ENCODE results near the gene C22orf39.

Gene C22orf39

DNA sequence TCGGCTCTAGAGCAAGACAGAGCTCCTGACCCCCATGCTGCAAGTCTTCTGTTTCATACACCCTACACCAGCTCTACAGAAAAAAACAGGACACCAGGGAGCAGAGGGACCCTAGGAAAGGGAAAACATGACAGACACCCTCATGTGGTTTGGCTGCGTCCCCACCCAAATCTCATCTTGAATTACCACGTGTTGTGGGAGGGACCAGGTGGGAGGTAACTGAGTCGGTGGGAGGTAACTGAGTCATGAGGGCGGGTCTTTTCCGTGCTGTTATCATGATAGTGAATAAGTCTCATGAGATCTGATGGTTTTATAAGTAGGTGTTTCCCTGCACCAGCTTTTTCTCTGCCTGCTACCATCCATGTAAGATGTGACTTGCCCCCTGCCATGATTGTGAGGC, 6.6 kb upstream of the C22orf39 start:
- DNase-seq (ENCODE audit: low read depth) = no peak
- no peak overlapping the region for H3K4me3 ChIP-seq (replicated peaks; ENCODE audit: low read depth, low read length)
- TF ChIP-seq CTCF (IDR thresholded peaks at IDR 0.05; ENCODE audit: low read length, missing control alignments) = no peak

DNA sequence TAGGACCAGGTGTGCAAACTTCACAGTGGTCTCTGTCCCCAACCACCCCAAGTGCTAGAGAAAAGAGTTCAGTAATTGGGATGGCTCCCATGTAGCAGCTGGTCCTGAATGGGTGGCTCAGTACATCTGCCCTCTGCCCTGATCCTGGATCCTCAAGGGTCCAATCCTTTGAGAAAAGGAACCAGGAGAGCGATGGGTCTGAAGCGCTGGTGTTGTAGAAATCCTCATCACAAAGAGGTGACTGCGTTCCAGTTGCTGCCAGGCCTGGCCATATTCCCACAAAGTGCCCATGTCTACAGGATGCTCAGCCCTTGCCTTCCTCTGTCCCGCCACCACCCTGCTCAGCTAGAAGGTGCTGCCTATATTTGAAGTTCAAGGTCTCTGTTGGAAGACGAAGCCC, 6.2 kb upstream of the C22orf39 start:
- DNase-seq (ENCODE audit: low read depth) = no peak
- no peak for TF ChIP-seq CTCF (IDR thresholded peaks at IDR 0.05; ENCODE audit: low read length, missing control alignments)
- H3K4me3 ChIP-seq (replicated peaks; ENCODE audit: low read depth, low read length) = no peak overlapping the region

DNA sequence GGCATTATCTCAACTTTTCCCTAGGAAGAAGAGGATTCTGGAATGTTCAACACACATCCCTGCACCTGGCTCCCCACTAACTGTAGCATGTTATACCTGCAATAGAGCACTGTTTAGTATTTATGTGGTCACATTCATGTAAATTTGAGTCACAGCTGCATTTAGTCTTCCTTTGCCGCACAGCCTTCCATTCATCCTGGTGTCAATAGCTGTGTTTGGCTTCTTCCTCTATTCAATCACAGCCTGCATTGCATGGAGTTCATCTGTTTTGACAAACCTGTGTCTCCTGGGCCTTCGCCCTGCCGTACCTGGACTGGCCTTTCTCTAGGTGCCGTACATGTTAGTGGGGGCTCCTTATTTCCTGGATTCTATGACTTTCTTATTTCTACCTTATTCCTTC, 4.1 kb upstream of the C22orf39 start:
- TF ChIP-seq CTCF (IDR thresholded peaks at IDR 0.05; ENCODE audit: low read length, missing control alignments) = no peak
- DNase-seq (ENCODE audit: low read depth) = no peak
- no peak overlapping the region for H3K4me3 ChIP-seq (replicated peaks; ENCODE audit: low read depth, low read length)

DNA sequence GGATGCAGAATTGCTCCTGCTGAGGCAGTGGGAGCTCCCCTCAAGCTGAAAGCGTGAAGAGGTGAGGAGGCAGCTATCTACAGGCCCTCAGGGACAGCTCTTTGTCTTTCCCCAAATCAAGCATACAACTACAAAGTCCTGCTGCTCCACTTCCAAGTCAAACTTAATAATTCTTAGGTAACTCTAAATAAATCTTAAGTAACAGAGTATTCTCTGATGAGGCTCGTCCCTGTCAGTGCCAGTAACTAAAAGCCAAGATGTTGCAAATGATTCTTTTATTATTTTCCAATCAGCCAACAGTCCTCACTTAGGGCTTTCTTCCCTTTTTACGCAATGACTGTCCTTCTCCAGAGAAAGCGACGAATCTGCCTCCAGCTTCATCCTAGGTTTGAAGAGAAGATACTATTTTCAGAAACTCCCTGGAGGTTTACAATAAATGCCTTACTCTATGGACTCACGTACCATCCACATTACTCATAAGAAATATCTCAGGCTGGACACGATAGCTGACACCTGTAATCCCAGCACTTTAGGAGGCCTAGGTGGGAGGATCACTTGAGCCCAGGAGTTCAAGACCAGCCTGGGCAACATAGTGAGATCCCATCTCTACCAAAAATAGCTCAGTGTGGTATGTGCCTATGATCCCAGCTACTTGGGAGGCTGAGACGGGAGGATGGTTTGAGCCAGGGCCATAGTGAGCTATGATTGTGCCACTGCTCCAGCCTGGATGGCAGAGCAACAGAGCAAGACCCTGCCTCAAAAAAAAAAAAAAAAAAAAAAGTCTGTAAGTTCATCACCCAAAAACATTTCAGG, 3.1 kb upstream of the C22orf39 start:
- TF ChIP-seq CTCF (IDR thresholded peaks at IDR 0.05; ENCODE audit: low read length, missing control alignments) = no peak
- H3K4me3 ChIP-seq (replicated peaks; ENCODE audit: low read depth, low read length) = no peak overlapping the region
- DNase-seq (ENCODE audit: low read depth) = no peak

DNA sequence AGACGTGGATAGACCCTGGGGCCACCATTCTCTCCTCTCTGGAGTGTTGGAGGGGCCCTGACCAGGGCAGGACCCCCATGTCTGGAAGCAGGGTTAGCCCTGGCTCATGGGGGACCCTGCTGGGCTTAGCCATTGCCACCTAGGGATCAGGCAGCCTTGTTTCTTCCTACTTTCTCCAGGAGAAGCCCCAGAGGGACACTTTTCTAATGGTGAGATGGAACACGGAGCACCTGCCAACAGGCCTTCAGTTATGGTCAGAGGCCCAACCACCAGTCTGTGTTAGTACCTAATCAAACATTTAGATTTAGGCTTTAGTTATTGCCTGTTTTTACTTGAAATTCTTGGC, 1.9 kb upstream of the C22orf39 start:
- no peak overlapping the region for H3K4me3 ChIP-seq (replicated peaks; ENCODE audit: low read depth, low read length)
- DNase-seq (ENCODE audit: low read depth) = no peak
- no peak for TF ChIP-seq CTCF (IDR thresholded peaks at IDR 0.05; ENCODE audit: low read length, missing control alignments)

DNA sequence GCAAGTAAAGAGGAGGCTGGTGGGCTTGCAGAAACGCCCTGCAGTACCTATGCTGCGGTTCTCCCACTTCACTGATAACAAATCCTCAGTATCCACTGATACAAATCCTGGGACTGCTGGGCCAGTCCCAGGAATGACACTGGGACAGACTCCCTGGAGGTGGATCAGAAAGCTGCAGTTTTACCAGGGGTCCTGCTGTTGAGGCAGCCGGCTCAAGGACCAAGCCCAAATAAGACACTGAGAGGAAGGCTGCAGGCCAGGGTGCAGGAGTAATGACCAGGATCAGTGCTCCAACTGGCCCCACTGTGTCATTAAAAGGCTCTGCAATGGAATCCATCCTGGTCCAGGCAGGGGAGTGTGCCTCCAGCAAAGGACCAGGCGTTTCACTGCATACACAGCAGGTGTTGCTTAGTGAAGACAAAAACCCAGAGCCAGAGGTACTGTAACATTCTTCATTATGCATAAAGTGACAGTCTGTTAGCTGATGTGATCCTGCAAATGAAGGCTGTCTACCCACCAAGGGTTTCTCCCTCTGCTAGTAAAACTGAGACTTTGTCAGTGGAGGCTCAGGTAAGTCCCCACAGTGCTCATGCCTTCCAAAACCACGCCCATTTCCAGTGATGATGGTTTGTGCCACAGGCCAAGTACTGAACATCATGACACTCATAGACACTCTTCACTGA, 1.4 kb upstream of the C22orf39 start:
- TF ChIP-seq CTCF (IDR thresholded peaks at IDR 0.05; ENCODE audit: low read length, missing control alignments) = no peak
- H3K4me3 ChIP-seq (replicated peaks; ENCODE audit: low read depth, low read length) = no peak overlapping the region
- no peak for DNase-seq (ENCODE audit: low read depth)

All from fibroblast of pulmonary artery (primary cell).